Endothelial cell of hepatic sinusoid (primary cell): ENCODE measurements around the gene SHKBP1.
"Not testable (repeated sequence)": the region's sequence is repeated elsewhere in the genome, so short reads cannot be mapped to it uniquely, and the experiment has no call there.

Experiments used
- in situ Hi-C: cut with HindIII; loops from 2 replicates; pipeline ENCODE4 v1.10.0; 2017; ENCODE audit warnings: low sequenced_read_pairs

SHKBP1 gene

DNA sequence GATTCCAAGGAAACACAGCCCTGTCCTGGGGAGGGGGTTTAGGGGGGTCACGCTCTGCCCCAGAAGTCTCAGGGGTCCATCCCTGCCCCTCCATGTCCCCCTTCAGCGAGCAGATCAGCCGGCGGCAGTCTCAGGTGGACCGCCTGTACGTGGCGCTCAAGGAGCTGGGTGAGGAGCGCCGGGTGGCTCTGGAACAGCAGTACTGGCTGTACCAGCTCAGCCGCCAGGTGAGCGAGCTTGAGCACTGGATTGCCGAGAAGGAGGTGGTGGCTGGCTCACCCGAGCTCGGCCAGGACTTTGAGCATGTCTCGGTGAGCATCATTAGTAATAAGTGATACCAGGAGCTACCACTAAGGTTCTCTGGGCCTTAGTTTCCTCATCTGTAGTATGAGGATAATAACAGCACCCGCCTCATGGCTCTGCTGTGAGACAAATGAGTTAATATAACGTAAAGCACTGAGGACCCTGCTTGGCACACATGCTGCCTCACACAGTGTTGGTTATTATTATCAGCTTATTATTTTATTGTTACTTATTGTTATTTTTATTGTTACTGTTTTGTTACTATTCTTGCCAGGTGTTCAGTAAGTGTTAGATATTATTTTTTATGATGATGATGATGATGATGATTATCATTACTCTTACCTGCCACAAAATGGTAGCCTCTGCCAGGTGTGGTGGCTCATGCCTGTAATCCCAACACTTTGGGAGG lies 20.5 kb upstream of the SHKBP1 start:
- in situ Hi-C loops = no loop called here

GRCh38 chr19:40556953-40557530 lies 19.6 kb upstream of the SHKBP1 start:
- in situ Hi-C loops = no loop called here

DNA sequence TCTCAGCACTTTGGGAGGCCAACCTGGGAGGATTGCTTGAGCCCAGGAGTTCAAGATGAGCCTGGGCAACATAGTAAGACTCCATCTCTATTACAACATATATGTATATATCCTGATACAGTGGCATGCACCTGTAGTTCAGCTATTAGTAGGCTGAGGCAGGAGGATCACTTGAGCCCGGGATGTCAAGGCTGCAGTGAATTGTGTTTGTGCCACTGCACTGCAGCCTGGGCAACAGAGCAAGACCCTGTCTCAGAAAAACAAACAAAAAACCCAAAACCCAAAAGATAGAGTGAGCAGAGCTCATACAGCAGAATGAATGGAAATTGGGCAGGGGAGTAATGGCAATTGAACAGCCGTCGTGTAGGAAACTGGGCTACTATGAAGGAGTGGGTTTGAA lies 17.3 kb upstream of the SHKBP1 start:
- in situ Hi-C loops = no loop called here

DNA sequence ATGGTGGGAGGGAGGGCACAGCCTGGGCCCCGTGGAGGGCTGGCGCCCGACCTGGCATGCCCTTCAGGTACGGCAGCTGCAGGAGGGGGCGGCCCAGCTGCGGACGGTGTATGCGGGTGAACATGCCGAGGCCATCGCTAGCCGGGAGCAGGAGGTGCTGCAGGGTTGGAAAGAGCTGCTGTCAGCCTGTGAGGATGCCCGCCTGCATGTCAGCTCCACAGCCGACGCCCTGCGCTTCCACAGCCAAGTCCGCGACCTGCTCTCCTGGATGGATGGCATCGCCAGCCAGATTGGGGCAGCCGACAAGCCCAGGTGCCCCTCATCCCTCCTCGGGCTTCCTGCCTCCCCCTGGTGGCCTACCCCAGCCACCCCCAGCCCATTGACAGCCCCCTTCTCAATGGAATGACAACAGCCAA lies 16.6 kb upstream of the SHKBP1 start:
- in situ Hi-C loops = no loop called here

DNA sequence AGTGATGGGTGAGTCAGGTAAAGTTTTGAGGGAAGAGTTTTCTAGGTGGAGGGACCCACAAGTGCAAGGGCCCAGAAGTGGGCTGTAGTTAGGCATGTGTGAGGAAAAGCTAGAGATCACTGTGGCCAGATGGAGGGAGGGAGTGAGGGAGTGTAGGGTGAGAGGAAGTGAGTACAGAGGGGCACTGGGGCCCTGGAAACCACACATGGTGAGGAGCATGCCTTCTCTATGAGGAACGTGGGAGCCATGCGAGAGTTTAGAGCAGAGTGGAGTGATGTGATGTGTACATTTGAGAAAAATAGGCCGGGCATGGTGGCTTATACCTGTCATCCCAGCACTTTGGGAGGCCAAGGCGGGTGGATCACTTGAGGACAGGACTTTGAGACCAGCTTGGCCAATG lies 14.7 kb upstream of the SHKBP1 start:
- in situ Hi-C loops = no loop called here

DNA sequence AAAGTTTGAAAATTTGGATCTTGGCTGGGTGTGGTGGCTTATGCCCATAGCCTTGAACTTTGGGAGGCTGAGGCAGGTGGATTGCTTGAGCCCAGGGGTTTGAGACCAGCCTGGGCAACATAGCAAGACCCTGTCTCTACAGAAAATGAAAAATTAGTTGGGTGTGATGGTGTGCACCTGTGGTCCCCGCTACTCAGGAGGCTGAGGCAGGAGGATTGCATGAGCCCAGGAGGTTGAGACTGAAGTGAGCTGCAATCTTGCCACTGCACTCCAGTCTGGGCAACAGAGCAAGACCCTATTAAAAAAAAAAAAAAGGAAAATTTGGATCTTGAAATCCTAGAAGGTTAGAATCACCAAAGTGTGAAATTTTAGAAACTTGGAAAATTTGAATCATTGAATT lies 12.1 kb upstream of the SHKBP1 start:
- in situ Hi-C loops = not testable (repeated sequence)

DNA sequence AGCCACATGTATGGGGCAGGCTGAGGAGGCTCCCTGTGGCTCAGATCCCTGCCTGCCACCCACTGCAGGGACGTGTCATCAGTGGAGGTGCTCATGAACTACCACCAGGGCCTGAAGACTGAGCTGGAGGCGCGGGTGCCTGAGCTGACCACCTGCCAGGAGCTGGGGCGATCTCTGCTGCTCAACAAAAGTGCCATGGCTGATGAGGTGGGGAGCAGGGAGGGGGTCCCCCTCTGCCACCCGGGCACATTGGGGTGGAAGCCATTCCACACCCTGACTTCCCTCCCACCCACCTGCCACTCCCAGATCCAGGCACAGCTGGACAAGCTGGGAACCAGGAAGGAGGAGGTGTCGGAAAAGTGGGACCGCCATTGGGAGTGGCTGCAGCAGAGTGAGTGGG lies 11.3 kb upstream of the SHKBP1 start:
- in situ Hi-C loops = no loop called here

DNA sequence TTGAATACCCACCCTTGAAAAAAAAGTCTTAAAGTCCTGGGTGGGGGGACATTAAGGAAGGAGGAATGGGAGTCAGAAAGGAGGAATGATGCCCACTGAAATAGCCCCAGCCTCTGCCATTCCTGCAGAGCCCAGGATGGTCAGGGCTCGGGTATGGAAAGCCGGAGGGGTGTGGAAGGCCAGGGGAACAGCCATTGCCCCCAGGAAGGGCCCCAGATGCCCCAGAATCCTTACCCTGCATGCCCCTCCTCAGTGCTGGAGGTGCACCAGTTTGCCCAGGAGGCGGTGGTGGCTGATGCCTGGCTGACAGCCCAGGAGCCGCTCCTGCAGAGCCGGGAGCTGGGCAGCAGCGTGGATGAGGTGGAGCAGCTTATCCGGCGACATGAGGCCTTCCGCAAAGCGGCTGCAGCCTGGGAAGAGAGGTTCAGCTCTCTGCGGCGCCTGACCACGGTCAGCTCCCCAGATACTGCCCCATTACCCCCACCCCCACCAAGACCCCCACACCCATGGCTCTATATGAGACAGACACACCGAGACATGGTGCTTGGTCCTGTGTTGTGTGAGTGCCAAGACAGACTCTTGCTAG lies 10.7 kb upstream of the SHKBP1 start:
- in situ Hi-C loops = no loop called here

GRCh38 chr19:40567040-40567749 lies 9.5 kb upstream of the SHKBP1 start:
- in situ Hi-C loops = no loop called here

DNA sequence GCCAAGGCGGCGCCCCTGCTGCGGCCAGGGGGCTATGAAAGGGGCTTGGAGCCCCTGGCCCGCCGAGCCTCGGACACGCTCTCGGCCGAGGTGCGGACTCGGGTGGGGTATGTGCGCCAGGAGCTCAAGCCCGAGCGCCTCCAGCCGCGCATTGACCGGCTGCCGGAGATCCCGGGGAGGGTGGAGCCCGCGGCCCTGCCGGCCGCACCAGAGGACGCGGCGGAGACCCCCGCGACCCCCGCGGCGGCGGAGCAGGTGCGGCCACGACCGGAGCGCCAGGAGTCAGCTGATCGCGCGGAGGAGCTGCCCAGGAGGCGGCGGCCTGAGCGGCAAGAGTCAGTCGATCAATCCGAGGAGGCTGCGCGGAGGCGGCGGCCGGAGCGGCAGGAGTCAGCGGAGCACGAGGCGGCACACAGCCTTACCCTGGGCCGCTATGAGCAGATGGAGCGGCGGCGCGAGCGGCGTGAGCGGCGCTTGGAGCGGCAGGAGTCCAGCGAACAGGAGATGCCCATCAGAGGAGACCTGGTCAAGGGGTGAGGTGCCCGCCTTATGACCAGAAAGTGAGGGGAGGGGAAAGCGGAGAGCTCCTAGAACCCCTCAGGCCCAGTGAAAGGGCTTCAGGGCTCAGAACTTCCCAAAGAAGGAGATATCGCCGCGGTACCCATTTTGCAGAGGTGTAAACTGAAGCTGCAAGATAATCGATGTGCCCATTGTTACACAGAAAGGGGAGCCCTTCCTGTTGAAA lies 8.8 kb upstream of the SHKBP1 start:
- in situ Hi-C loops = no loop called here

GRCh38 chr19:40570313-40571004 lies 6.2 kb upstream of the SHKBP1 start:
- in situ Hi-C loops = no loop called here

DNA sequence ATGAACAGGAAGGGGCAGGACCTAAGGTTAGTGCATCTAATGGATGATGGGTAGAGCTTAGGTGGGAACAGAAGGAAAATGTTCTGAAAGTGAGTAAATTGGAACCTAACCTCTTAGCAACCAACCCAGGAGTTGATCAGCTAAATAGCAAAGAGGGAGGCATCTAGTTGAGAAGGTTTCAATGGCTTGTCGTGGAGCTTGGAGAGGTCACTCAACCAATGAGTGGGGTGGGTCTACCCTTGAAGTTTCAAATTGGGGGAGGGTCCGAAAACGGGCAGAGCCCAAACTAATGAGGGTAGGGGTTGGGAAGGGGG lies 5.7 kb upstream of the SHKBP1 start:
- in situ Hi-C loops = no loop called here

- in situ Hi-C loops = no loop called here
Observed at GRCh38 chr19:40571831-40572495, 4.7 kb upstream of the SHKBP1 start.

GRCh38 chr19:40575326-40575725 lies 1.3 kb upstream of the SHKBP1 start:
- in situ Hi-C loops = no loop called here

GRCh38 chr19:40576151-40576584 lies 505 bp upstream of the SHKBP1 start:
- in situ Hi-C loops = no loop called here

- in situ Hi-C loops = no loop called here
Observed at GRCh38 chr19:40578442-40578908, 1.8 kb downstream of the SHKBP1 start.

DNA sequence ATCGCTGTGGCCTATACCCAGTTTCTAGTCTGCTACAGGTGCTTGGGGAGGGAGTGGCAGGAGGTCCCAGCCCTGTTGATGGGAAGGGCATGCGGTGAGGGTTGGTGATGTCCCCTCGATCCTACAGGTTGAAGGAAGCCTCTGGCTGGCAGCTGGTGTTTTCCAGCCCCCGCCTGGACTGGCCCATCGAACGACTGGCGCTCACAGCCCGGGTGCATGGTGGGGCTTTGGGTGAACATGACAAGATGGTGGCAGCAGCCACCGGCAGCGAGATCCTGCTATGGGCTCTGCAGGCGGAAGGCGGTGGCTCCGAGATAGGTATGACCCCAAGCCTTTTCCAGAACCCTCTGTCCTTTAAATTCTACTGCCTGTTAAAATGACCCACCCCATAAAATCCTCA lies 3.9 kb downstream of the SHKBP1 start:
- in situ Hi-C loops = no loop called here

DNA sequence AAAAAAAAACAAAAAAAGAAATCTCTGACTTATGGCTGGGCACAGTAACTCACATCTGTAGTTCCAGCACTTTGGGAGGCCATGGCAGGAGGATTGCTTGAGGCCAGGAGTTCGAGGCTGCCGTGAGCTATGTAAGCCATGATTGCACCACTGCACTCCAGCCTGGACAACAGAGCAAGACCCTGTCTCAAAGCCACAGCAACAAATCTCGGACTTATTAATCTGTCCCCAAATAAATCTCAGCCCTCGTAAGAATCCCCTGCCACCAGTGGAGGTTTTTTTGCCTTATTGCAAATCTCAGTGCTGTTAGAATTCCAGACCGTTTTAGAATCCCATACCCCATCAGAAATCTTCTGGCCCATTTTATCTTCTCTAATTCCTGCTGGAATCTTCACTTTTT lies 4.9 kb downstream of the SHKBP1 start:
- in situ Hi-C loops = no loop called here

GRCh38 chr19:40582467-40582866 lies 5.8 kb downstream of the SHKBP1 start:
- in situ Hi-C loops = no loop called here

GRCh38 chr19:40583283-40583682 lies 6.6 kb downstream of the SHKBP1 start:
- in situ Hi-C loops = no loop called here
